Neuronal stem cell (in vitro differentiated cells): ENCODE data around the gene GGPS1.

Experiments used
- DNase-seq: peaks from one replicate; pipeline ENCODE4 v3.0.0-alpha.2; 2013; ENCODE audit warnings: low spot score
- H2AFZ ChIP-seq: one replicate; pipeline ENCODE4 v1.6.1; 2013; ENCODE audit warnings: mild to moderate bottlenecking, low read length, inconsistent platforms
- H2AK5ac ChIP-seq: 2 replicates; pipeline ENCODE4 v1.6.1; 2013; ENCODE audit warnings: low read depth, mild to moderate bottlenecking, inconsistent platforms, low read length, moderate library complexity, mixed read lengths
- H2BK120ac ChIP-seq: 2 replicates; pipeline ENCODE4 v1.6.1; 2013; ENCODE audit warnings: low read depth, mild to moderate bottlenecking, inconsistent platforms, low read length, moderate library complexity, mixed read lengths
- H2BK12ac ChIP-seq: one replicate; pipeline ENCODE4 v1.6.1; 2013; ENCODE audit warnings: low read length, inconsistent platforms
- H2BK15ac ChIP-seq: 2 replicates; pipeline ENCODE4 v1.6.1; 2013; ENCODE audit warnings: mild to moderate bottlenecking, low read length, inconsistent platforms, mixed read lengths
- H2BK5ac ChIP-seq: one replicate; pipeline ENCODE4 v1.6.1; 2013; ENCODE audit warnings: inconsistent platforms, mild to moderate bottlenecking, low read length, moderate library complexity
- H3K14ac ChIP-seq: one replicate; pipeline ENCODE4 v1.6.1; 2013; ENCODE audit warnings: low read length, inconsistent platforms
- H3K18ac ChIP-seq: 2 replicates; pipeline ENCODE4 v1.6.1; 2013; ENCODE audit warnings: low read length, inconsistent platforms
- H3K23ac ChIP-seq: 2 replicates; pipeline ENCODE4 v1.6.1; 2013; ENCODE audit warnings: low read depth, mild to moderate bottlenecking, mixed read lengths, low read length, inconsistent platforms; ENCODE audit not compliant: poor library complexity
- H3K27ac ChIP-seq: replicated peaks from 3 replicates; pipeline ENCODE4 v1.5.1; 2013; ENCODE audit warnings: low read length, inconsistent platforms
- H3K27me3 ChIP-seq, 3 experiments: 2 replicates each; pipeline ENCODE4 v1.6.1; 2013; ENCODE audit warnings: low read length in 3 of 3, mild to moderate bottlenecking in 2 of 3, inconsistent platforms in 1 of 3, low read depth in 1 of 3, mixed read lengths in 1 of 3, moderate library complexity in 1 of 3; ENCODE audit not compliant: control insufficient read depth in 3 of 3, insufficient read depth in 3 of 3
- H3K36me3 ChIP-seq, 2 donors: replicated peaks in 1 of 2; 2 replicates each; pipeline ENCODE4 v1.6.1; 2013; ENCODE audit warnings: low read length in 2 of 2; ENCODE audit not compliant: control insufficient read depth in 2 of 2, insufficient read depth in 2 of 2
- H3K4ac ChIP-seq: 2 replicates; pipeline ENCODE4 v1.6.1; 2013; ENCODE audit warnings: inconsistent platforms, mild to moderate bottlenecking, low read length, moderate library complexity
- H3K4me1 ChIP-seq, 2 donors: 1 replicate in 1 of 2; 2 replicates in 1 of 2; pipeline ENCODE4 v1.6.1; 2013; ENCODE audit warnings: low read length in 2 of 2, low read depth in 1 of 2; ENCODE audit not compliant: control insufficient read depth in 2 of 2, insufficient read depth in 1 of 2
- H3K4me2 ChIP-seq: one replicate; pipeline ENCODE4 v1.6.1; 2013; ENCODE audit warnings: mild to moderate bottlenecking, low read length, inconsistent platforms; ENCODE audit not compliant: insufficient read depth, poor library complexity, severe bottlenecking
- H3K4me3 ChIP-seq, 2 donors: 2 replicates each; pipeline ENCODE4 v1.5.1; 2013; ENCODE audit warnings: low read length in 2 of 2, mild to moderate bottlenecking in 2 of 2, inconsistent platforms in 1 of 2, moderate library complexity in 1 of 2
- H3K79me1 ChIP-seq: one replicate; pipeline ENCODE4 v1.6.1; 2013; ENCODE audit warnings: low read depth, mild to moderate bottlenecking, inconsistent platforms, low read length, moderate library complexity
- H3K9ac ChIP-seq: one replicate; pipeline ENCODE4 v1.6.1; 2013; ENCODE audit warnings: mild to moderate bottlenecking, low read depth, low read length, inconsistent platforms; ENCODE audit not compliant: poor library complexity
- H3K9me3 ChIP-seq, 2 donors: replicated peaks in 1 of 2; 2 replicates each; pipeline versions ENCODE3 to v1.6.1; 2013; ENCODE audit warnings: low read length in 2 of 2, mild to moderate bottlenecking in 2 of 2, inconsistent platforms in 1 of 2, low read depth in 1 of 2, mixed read lengths in 1 of 2, moderate library complexity in 1 of 2; ENCODE audit not compliant: control insufficient read depth in 2 of 2, insufficient read depth in 1 of 2
- H4K8ac ChIP-seq: one replicate; pipeline ENCODE4 v1.6.1; 2013; ENCODE audit warnings: low read depth, mild to moderate bottlenecking, inconsistent platforms, low read length, moderate library complexity
- H4K91ac ChIP-seq: one replicate; pipeline ENCODE4 v1.6.1; 2013; ENCODE audit warnings: low read length, low read depth, mild to moderate bottlenecking, inconsistent platforms; ENCODE audit not compliant: poor library complexity
- WGBS, 2 donors: extraction: QIAGEN DNeasy Blood & Tissue Kit; methylation state at CpG; one replicate each; pipeline ENCODE4 v1.1.7; 2013; ENCODE audit warnings: missing lambda C conversion rate in 2 of 2, mixed read lengths in 1 of 2; ENCODE audit not compliant: insufficient read length in 2 of 2, insufficient replicate concordance in 1 of 2; ENCODE audit errors: extremely low coverage in 2 of 2; 5-methylcytosine and 5-hydroxymethylcytosine counted together

The GGPS1 gene

GRCh38 chr1:235315173-235315572 is 13.2 kb upstream of the GGPS1 start:
- Histone ChIP-seq H2BK5ac (no peak overlapping the region), H3K4me1 (no peaks in the 10 kb centered on the region), H2BK12ac (no peak overlapping the region), H3K18ac (no peak overlapping the region), H3K4ac (no peak overlapping the region), H3K9ac (no peak overlapping the region), H3K27ac (no peak overlapping the region), H4K91ac (no peak overlapping the region), H3K36me3 (peaks cover 8 to 66% of the 10 kb centered on the region in 2 donors), H2AFZ (no peak overlapping the region), H3K27me3 (no peaks in the 10 kb centered on the region), H4K8ac (no peak overlapping the region), H2BK15ac (no peak overlapping the region), H3K4me2 (no peak overlapping the region), H2BK120ac (no peak overlapping the region), H3K14ac (no peak overlapping the region), H3K4me3 (no peak overlapping the region), H2AK5ac (no peak overlapping the region), H3K23ac (no peak overlapping the region), H3K9me3 (peaks cover 0 to 6% of the 10 kb centered on the region in 2 donors), H3K79me1 (no peaks in the 10 kb centered on the region)
- no CpG with 5 or more reads among the region's 5 CpGs for WGBS, 2 donors
- no peak for DNase-seq

- Histone ChIP-seq H3K14ac (no peak overlapping the region), H4K8ac (no peak overlapping the region), H2BK12ac (no peak overlapping the region), H3K9me3 (peaks cover 0 to under 1% of the 10 kb centered on the region in 2 donors), H3K4me1 (no peaks in the 10 kb centered on the region), H3K36me3 (peaks cover 6 to 66% of the 10 kb centered on the region in 2 donors), H2BK120ac (no peak overlapping the region), H2BK5ac (no peak overlapping the region), H2AK5ac (no peak overlapping the region), H2BK15ac (no peak overlapping the region), H2AFZ (no peak overlapping the region), H3K9ac (no peak overlapping the region), H3K4me2 (no peak overlapping the region), H3K27ac (no peak overlapping the region), H4K91ac (no peak overlapping the region), H3K79me1 (no peaks in the 10 kb centered on the region), H3K4me3 (no peak overlapping the region), H3K18ac (no peak overlapping the region), H3K23ac (no peak overlapping the region), H3K27me3 (no peaks in the 10 kb centered on the region), H3K4ac (no peak overlapping the region)
- WGBS, 2 donors, result no CpG with 5 or more reads among the region's 4 CpGs
- DNase-seq, result no peak
Observed at GRCh38 chr1:235315735-235316134, 12.6 kb upstream of the GGPS1 start.

DNA sequence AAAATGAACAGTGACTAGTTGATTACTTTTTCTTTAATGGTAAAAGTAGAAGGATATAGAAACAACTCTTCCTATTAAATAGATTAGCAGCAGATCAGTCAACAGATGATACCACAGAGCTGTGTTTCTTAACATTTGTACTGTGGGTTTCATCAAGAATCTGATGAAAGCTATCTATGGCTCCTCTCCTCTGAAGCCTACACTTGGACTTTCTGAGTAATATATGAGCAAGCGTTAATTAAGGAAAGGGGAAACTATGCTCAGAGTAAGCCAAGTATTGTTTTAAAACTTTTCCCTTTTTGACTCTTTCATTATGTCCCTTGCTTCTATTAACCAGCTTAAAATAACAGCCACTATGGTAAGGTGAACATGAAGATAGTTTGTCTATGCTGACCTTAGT is 11.2 kb upstream of the GGPS1 start:
- no peak overlapping the region for H3K4ac ChIP-seq
- peaks cover 2% of the 10 kb centered on the region for H3K79me1 ChIP-seq
- H4K8ac ChIP-seq, result no peak overlapping the region
- H3K4me1 ChIP-seq, result no peaks in the 10 kb centered on the region
- H3K9ac ChIP-seq, result no peak overlapping the region
- no peak overlapping the region for H3K27ac ChIP-seq
- H2BK120ac ChIP-seq, result no peak overlapping the region
- no peak overlapping the region for H3K4me3 ChIP-seq
- no peak overlapping the region for H2AFZ ChIP-seq
- no peak overlapping the region for H2BK15ac ChIP-seq
- peaks cover 6 to 65% of the 10 kb centered on the region in 2 donors for H3K36me3 ChIP-seq
- no peak overlapping the region for H2BK5ac ChIP-seq
- H3K23ac ChIP-seq, result no peak overlapping the region
- no peak overlapping the region for H4K91ac ChIP-seq
- no peaks in the 10 kb centered on the region for H3K9me3 ChIP-seq
- H2BK12ac ChIP-seq, result no peak overlapping the region
- H3K18ac ChIP-seq, result no peak overlapping the region
- no CpG with 5 or more reads among the region's 1 CpG for WGBS, 2 donors
- no peak overlapping the region for H3K14ac ChIP-seq
- no peak overlapping the region for H2AK5ac ChIP-seq
- no peaks in the 10 kb centered on the region for H3K27me3 ChIP-seq
- no peak overlapping the region for H3K4me2 ChIP-seq
- no peak for DNase-seq

GRCh38 chr1:235319255-235319654 is 9.1 kb upstream of the GGPS1 start:
- Histone ChIP-seq H4K91ac (no peak overlapping the region), H3K27me3 (no peaks in the 10 kb centered on the region)
- DNase-seq, result no peak

More at GRCh38 chr1:235319255-235319654, 9.1 kb upstream of the GGPS1 start:
- no peak overlapping the region for H2BK120ac ChIP-seq
- H3K4ac ChIP-seq, result no peak overlapping the region
- peaks cover 2% of the 10 kb centered on the region for H3K79me1 ChIP-seq
- H3K9me3 ChIP-seq, result no peaks in the 10 kb centered on the region
- H2BK5ac ChIP-seq, result no peak overlapping the region
- no peak overlapping the region for H4K8ac ChIP-seq
- no peak overlapping the region for H3K4me3 ChIP-seq
- H3K27ac ChIP-seq, result no peak overlapping the region
- H3K14ac ChIP-seq, result no peak overlapping the region
- no peak overlapping the region for H2BK12ac ChIP-seq
- no peak overlapping the region for H3K18ac ChIP-seq
- H3K4me1 ChIP-seq, result no peaks in the 10 kb centered on the region
- H3K4me2 ChIP-seq, result no peak overlapping the region
- H2BK15ac ChIP-seq, result no peak overlapping the region
- H2AK5ac ChIP-seq, result no peak overlapping the region
- H3K36me3 ChIP-seq, result peaks cover 6 to 70% of the 10 kb centered on the region in 2 donors
- no peak overlapping the region for H2AFZ ChIP-seq
- H3K23ac ChIP-seq, result no peak overlapping the region
- H3K9ac ChIP-seq, result no peak overlapping the region
- no CpG with 5 or more reads among the region's 2 CpGs for WGBS, 2 donors
